Measurements from ENCODE around the gene NSUN3.

NSUN3 gene

GRCh38 chr3:94064243-94064860 is 1.5 kb downstream of the NSUN3 start:
- Histone ChIP-seq H3K9me3 (ENCODE audit: severe bottlenecking) (no peaks in the 10 kb centered on the region), H3K27me3 (ENCODE audit: insufficient read depth, poor library complexity, severe bottlenecking) (no peaks in the 10 kb centered on the region), H3K27ac (ENCODE audit: poor library complexity, severe bottlenecking) (no peak overlapping the region), H3K36me3 (ENCODE audit: low read depth) (no peaks in the 10 kb centered on the region), H3K4me1 (ENCODE audit: insufficient read depth, poor library complexity, severe bottlenecking) (peaks cover 5% of the 10 kb centered on the region), H3K4me3 (ENCODE audit: severe bottlenecking) (no peak overlapping the region)
- ATAC-seq (ENCODE audit: low read depth) (no peak), DNase-seq (ENCODE audit: low spot score) (no peak)
- TF ChIP-seq CTCF (IDR thresholded peaks at IDR 0.05; ENCODE audit: poor library complexity, severe bottlenecking): no peak

- Histone ChIP-seq H3K36me3 (ENCODE audit: low read depth) (no peaks in the 10 kb centered on the region), H3K4me3 (ENCODE audit: severe bottlenecking) (no peak overlapping the region), H3K27me3 (ENCODE audit: insufficient read depth, poor library complexity, severe bottlenecking) (no peaks in the 10 kb centered on the region), H3K4me1 (ENCODE audit: insufficient read depth, poor library complexity, severe bottlenecking) (peaks cover 5% of the 10 kb centered on the region), H3K9me3 (ENCODE audit: severe bottlenecking) (no peaks in the 10 kb centered on the region), H3K27ac (ENCODE audit: poor library complexity, severe bottlenecking) (no peak overlapping the region)
- no peak for DNase-seq (ENCODE audit: low spot score)
- ATAC-seq (ENCODE audit: low read depth): no peak
- TF ChIP-seq CTCF (IDR thresholded peaks at IDR 0.05; ENCODE audit: poor library complexity, severe bottlenecking): no peak
Observed at GRCh38 chr3:94065122-94065521, 2.3 kb downstream of the NSUN3 start.

GRCh38 chr3:94065819-94066480 is 3.1 kb downstream of the NSUN3 start:
- no peak for TF ChIP-seq CTCF (IDR thresholded peaks at IDR 0.05; ENCODE audit: poor library complexity, severe bottlenecking)
- Histone ChIP-seq H3K27me3 (ENCODE audit: insufficient read depth, poor library complexity, severe bottlenecking) (no peaks in the 10 kb centered on the region), H3K4me3 (ENCODE audit: severe bottlenecking) (no peak overlapping the region), H3K36me3 (ENCODE audit: low read depth) (no peaks in the 10 kb centered on the region), H3K9me3 (ENCODE audit: severe bottlenecking) (no peaks in the 10 kb centered on the region), H3K4me1 (ENCODE audit: insufficient read depth, poor library complexity, severe bottlenecking) (peaks cover 5% of the 10 kb centered on the region), H3K27ac (ENCODE audit: poor library complexity, severe bottlenecking) (no peak overlapping the region)
- ATAC-seq (ENCODE audit: low read depth): no peak
- no peak for DNase-seq (ENCODE audit: low spot score)

GRCh38 chr3:94066506-94067500 is 3.9 kb downstream of the NSUN3 start:
- TF ChIP-seq CTCF (IDR thresholded peaks at IDR 0.05; ENCODE audit: poor library complexity, severe bottlenecking): no peak
- H3K27ac ChIP-seq (ENCODE audit: poor library complexity, severe bottlenecking): no peak overlapping the region
- no peaks in the 10 kb centered on the region for H3K27me3 ChIP-seq (ENCODE audit: insufficient read depth, poor library complexity, severe bottlenecking)
- peaks cover 3% of the 10 kb centered on the region for H3K4me1 ChIP-seq (ENCODE audit: insufficient read depth, poor library complexity, severe bottlenecking)
- no peaks in the 10 kb centered on the region for H3K9me3 ChIP-seq (ENCODE audit: severe bottlenecking)
- no peaks in the 10 kb centered on the region for H3K36me3 ChIP-seq (ENCODE audit: low read depth)
- no peak for DNase-seq (ENCODE audit: low spot score)
- H3K4me3 ChIP-seq (ENCODE audit: severe bottlenecking): no peak overlapping the region
- ATAC-seq (ENCODE audit: low read depth): no peak

Measured in RWPE2 (cell line).